Measurements from ENCODE around the gene POLA1. TPM values are rescaled to one million over a fixed set of nuclear protein-coding genes. Genes with fewer than 3 reads are reported as not detected.

The POLA1 gene
- polyA plus RNA-seq, 1 donor from 2014 or later = 5.8 TPM

DNA sequence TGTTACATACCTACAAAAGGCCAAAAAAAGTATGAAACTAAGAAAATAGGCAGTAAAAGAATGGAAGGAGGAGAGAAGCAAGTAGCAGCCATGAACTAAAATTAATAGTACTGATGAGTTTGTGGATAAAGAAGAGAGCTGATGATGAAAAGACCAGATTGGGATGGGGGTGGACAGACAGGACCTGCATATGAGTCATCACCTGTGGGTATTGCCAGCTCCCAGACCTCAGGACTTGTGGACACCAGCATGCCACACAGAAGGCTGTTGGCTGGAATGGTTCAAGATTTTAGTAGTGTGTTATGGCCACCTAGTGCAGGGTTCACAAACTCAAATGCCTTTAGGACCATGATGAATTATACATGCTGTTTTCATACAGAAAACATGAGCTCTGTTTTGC, 263.1 kb downstream of the POLA1 start:
- no peak for TF ChIP-seq TAF1 (IDR thresholded peaks at IDR 0.05; ENCODE audit: low read depth)
- TF ChIP-seq, protein P1, sequence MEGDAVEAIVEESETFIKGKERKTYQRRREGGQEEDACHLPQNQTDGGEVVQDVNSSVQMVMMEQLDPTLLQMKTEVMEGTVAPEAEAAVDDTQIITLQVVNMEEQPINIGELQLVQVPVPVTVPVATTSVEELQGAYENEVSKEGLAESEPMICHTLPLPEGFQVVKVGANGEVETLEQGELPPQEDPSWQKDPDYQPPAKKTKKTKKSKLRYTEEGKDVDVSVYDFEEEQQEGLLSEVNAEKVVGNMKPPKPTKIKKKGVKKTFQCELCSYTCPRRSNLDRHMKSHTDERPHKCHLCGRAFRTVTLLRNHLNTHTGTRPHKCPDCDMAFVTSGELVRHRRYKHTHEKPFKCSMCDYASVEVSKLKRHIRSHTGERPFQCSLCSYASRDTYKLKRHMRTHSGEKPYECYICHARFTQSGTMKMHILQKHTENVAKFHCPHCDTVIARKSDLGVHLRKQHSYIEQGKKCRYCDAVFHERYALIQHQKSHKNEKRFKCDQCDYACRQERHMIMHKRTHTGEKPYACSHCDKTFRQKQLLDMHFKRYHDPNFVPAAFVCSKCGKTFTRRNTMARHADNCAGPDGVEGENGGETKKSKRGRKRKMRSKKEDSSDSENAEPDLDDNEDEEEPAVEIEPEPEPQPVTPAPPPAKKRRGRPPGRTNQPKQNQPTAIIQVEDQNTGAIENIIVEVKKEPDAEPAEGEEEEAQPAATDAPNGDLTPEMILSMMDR (IDR thresholded peaks at IDR 0.05; ENCODE audit: poor library complexity, severe bottlenecking) = no peak
- no peak for TF ChIP-seq RAD21 (conservative IDR thresholded peaks at IDR 0.05)
- no peak for TF ChIP-seq EP300 (conservative IDR thresholded peaks at IDR 0.05; ENCODE audit: poor library complexity, severe bottlenecking)
- no peak for TF ChIP-seq MXI1 (conservative IDR thresholded peaks at IDR 0.05; ENCODE audit: poor library complexity, severe bottlenecking)
- TF ChIP-seq, protein P2, sequence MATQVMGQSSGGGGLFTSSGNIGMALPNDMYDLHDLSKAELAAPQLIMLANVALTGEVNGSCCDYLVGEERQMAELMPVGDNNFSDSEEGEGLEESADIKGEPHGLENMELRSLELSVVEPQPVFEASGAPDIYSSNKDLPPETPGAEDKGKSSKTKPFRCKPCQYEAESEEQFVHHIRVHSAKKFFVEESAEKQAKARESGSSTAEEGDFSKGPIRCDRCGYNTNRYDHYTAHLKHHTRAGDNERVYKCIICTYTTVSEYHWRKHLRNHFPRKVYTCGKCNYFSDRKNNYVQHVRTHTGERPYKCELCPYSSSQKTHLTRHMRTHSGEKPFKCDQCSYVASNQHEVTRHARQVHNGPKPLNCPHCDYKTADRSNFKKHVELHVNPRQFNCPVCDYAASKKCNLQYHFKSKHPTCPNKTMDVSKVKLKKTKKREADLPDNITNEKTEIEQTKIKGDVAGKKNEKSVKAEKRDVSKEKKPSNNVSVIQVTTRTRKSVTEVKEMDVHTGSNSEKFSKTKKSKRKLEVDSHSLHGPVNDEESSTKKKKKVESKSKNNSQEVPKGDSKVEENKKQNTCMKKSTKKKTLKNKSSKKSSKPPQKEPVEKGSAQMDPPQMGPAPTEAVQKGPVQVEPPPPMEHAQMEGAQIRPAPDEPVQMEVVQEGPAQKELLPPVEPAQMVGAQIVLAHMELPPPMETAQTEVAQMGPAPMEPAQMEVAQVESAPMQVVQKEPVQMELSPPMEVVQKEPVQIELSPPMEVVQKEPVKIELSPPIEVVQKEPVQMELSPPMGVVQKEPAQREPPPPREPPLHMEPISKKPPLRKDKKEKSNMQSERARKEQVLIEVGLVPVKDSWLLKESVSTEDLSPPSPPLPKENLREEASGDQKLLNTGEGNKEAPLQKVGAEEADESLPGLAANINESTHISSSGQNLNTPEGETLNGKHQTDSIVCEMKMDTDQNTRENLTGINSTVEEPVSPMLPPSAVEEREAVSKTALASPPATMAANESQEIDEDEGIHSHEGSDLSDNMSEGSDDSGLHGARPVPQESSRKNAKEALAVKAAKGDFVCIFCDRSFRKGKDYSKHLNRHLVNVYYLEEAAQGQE (IDR thresholded peaks at IDR 0.05; ENCODE audit: borderline replicate concordance) = no peak
- TF ChIP-seq POLR2AphosphoS5 (IDR thresholded peaks at IDR 0.05) = no peak
- TF ChIP-seq EZH2 (IDR thresholded peaks at IDR 0.05; ENCODE audit: borderline replicate concordance, insufficient read depth, low read length, poor library complexity, severe bottlenecking) = no peak
- no peak for TF ChIP-seq SMC3 (conservative IDR thresholded peaks at IDR 0.05; ENCODE audit: poor library complexity)
- Histone ChIP-seq H3K4me2 (ENCODE audit: low read length) (no peak overlapping the region), H3K4me3 (ENCODE audit: low read length) (no peak overlapping the region), H2AFZ (ENCODE audit: low read depth, low read length) (no peak overlapping the region), H3K27me3 (ENCODE audit: insufficient read depth, low read depth, low read length) (no peaks in the 10 kb centered on the region), H3K9me3 (ENCODE audit: low read length) (no peaks in the 10 kb centered on the region), H3K9ac (ENCODE audit: low read length) (no peak overlapping the region), H3K36me3 (ENCODE audit: insufficient read depth, low read length) (no peaks in the 10 kb centered on the region), H3F3A (ENCODE audit: insufficient read depth, low read length, poor library complexity, severe bottlenecking) (no peaks in the 10 kb centered on the region), H3K27ac (ENCODE audit: low read length) (no peak overlapping the region), H3K79me2 (replicated peaks; ENCODE audit: insufficient read depth, low read length) (no peaks in the 10 kb centered on the region), H3K9me2 (ENCODE audit: insufficient read depth, low read length) (no peaks in the 10 kb centered on the region), H4K20me1 (ENCODE audit: insufficient read depth) (no peaks in the 10 kb centered on the region)

DNA sequence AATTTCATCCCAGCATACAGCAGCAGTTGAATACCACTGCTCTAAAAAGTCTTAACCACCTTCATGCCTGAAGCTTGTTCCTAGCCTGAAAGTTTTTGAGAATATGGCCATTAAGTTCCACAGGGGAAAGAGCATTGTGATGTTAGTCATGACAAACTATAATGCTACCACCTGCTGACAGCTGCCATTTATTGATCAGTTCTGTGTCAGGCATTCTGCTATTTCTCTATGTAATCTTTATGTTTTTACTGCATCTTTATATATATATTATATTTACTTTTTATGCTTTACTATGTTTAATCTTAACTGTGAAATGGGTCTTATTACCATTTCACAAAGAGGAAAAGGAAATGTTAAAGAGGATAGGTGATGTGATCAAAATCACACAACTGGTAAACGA, 268.1 kb downstream of the POLA1 start:
- no peaks in the 10 kb centered on the region for H3K79me2 ChIP-seq (replicated peaks; ENCODE audit: insufficient read depth, low read length)
- no peak overlapping the region for H3K9ac ChIP-seq (ENCODE audit: low read length)
- no peaks in the 10 kb centered on the region for H3K9me2 ChIP-seq (ENCODE audit: insufficient read depth, low read length)
- no peak overlapping the region for H3K4me3 ChIP-seq (ENCODE audit: low read length)
- H4K20me1 ChIP-seq (ENCODE audit: insufficient read depth) = no peaks in the 10 kb centered on the region
- no peaks in the 10 kb centered on the region for H3K9me3 ChIP-seq (ENCODE audit: low read length)
- H3K27ac ChIP-seq (ENCODE audit: low read length) = no peak overlapping the region
- TF ChIP-seq EP300 (conservative IDR thresholded peaks at IDR 0.05; ENCODE audit: poor library complexity, severe bottlenecking) (no peak), POLR2AphosphoS5 (IDR thresholded peaks at IDR 0.05) (no peak), TAF1 (IDR thresholded peaks at IDR 0.05; ENCODE audit: low read depth) (no peak)
- TF ChIP-seq, protein P1 (IDR thresholded peaks at IDR 0.05; ENCODE audit: poor library complexity, severe bottlenecking) = no peak
- H2AFZ ChIP-seq (ENCODE audit: low read depth, low read length) = no peak overlapping the region
- no peaks in the 10 kb centered on the region for H3K36me3 ChIP-seq (ENCODE audit: insufficient read depth, low read length)
- no peak overlapping the region for H3K4me2 ChIP-seq (ENCODE audit: low read length)
- H3K27me3 ChIP-seq (ENCODE audit: insufficient read depth, low read depth, low read length) = no peaks in the 10 kb centered on the region
- H3F3A ChIP-seq (ENCODE audit: insufficient read depth, low read length, poor library complexity, severe bottlenecking) = no peaks in the 10 kb centered on the region
